DOHH2 (cell line): Measurements from ENCODE around the gene PORCN.

Experiments
- H3F3A ChIP-seq: fragments of 200-600 bp; sonication (generic), shearing (Covaris generic); 2 replicates; pipeline ENCODE4 v1.6.0; 2016; ENCODE audit warnings: antibody characterized with exemption, mild to moderate bottlenecking; ENCODE audit not compliant: control insufficient read depth, insufficient read depth
- H3K27ac ChIP-seq: fragments of 200-600 bp; sonication (generic); 2 replicates; pipeline ENCODE4 v1.5.1; 2014; ENCODE audit warnings: low read depth, mild to moderate bottlenecking, low read length, moderate library complexity
- H3K27me3 ChIP-seq: fragments of 200-600 bp; sonication (generic); 2 replicates; pipeline ENCODE4 v1.6.1; 2014; ENCODE audit warnings: mild to moderate bottlenecking, low read length, mixed read lengths; ENCODE audit not compliant: control insufficient read depth
- H3K36me3 ChIP-seq: fragments of 200-600 bp; sonication (generic); 2 replicates; pipeline ENCODE4 v1.6.1; 2014; ENCODE audit warnings: mild to moderate bottlenecking, low read length, moderate library complexity, mixed read lengths; ENCODE audit not compliant: control insufficient read depth
- H3K4me1 ChIP-seq: fragments of 200-600 bp; sonication (generic); 2 replicates; pipeline ENCODE4 v1.6.1; 2014; ENCODE audit warnings: mild to moderate bottlenecking, low read length, mixed read lengths; ENCODE audit not compliant: control insufficient read depth
- H3K4me2 ChIP-seq: fragments of 200-600 bp; sonication (generic); 2 replicates; pipeline ENCODE4 v1.6.0; 2014; ENCODE audit warnings: mild to moderate bottlenecking, low read length, moderate library complexity
- H3K4me3 ChIP-seq: fragments of 200-600 bp; sonication (generic); 2 replicates; pipeline ENCODE4 v1.5.1; 2014; ENCODE audit warnings: mild to moderate bottlenecking, low read length, mixed read lengths
- H3K79me2 ChIP-seq: fragments of 200-600 bp; sonication (generic); 2 replicates; pipeline ENCODE4 v1.6.1; 2014; ENCODE audit warnings: mild to moderate bottlenecking, low read length, mixed read lengths; ENCODE audit not compliant: control insufficient read depth
- H3K9me2 ChIP-seq: fragments of 200-600 bp; sonication (generic); replicated peaks from 2 replicates; pipeline ENCODE4 v1.6.1; 2014; ENCODE audit warnings: mild to moderate bottlenecking, low read length, mixed read lengths; ENCODE audit not compliant: control insufficient read depth
- H3K9me3 ChIP-seq: fragments of 200-600 bp; sonication (generic); 2 replicates; pipeline ENCODE4 v1.6.1; 2014; ENCODE audit warnings: antibody characterized with exemption, low read length, mixed read lengths; ENCODE audit not compliant: control insufficient read depth, insufficient read depth
- H4K20me1 ChIP-seq: fragments of 200-600 bp; sonication (generic); 2 replicates; pipeline ENCODE4 v1.6.0; 2014; ENCODE audit warnings: low read depth, mild to moderate bottlenecking, antibody characterized with exemption, low read length, moderate library complexity; ENCODE audit not compliant: control insufficient read depth, insufficient read depth
- CTCF ChIP-seq: fragments of 200-600 bp; sonication (generic); IDR thresholded peaks from one replicate; pipeline ENCODE4 v1.5.1; 2014; ENCODE audit warnings: antibody characterized with exemption, mild to moderate bottlenecking, low read depth, low read length; ENCODE audit not compliant: poor library complexity, severe bottlenecking
- EZH2phosphoT487 ChIP-seq: fragments of 200-600 bp; sonication (generic); IDR thresholded peaks from 2 replicates; pipeline ENCODE4 v1.6.1; 2017; ENCODE audit warnings: borderline replicate concordance, mild to moderate bottlenecking, antibody characterized with exemption, low read length, moderate library complexity, mixed read lengths

PORCN gene

GRCh38 chrX:48488034-48488433 is 20.8 kb upstream of the PORCN start:
- Histone ChIP-seq H3K9me2 (no peaks in the 10 kb centered on the region), H3K27ac (no peak overlapping the region), H3K4me1 (no peaks in the 10 kb centered on the region), H3K4me2 (no peak overlapping the region), H3K36me3 (peaks cover 13% of the 10 kb centered on the region), H4K20me1 (no peaks in the 10 kb centered on the region), H3K9me3 (no peaks in the 10 kb centered on the region), H3K27me3 (no peaks in the 10 kb centered on the region), H3K4me3 (no peak overlapping the region), H3F3A (no peaks in the 10 kb centered on the region), H3K79me2 (no peaks in the 10 kb centered on the region)
- TF ChIP-seq CTCF (no peak), EZH2phosphoT487 (no peak)

GRCh38 chrX:48489296-48489695 is 19.5 kb upstream of the PORCN start:
- Histone ChIP-seq H3K9me3 (no peaks in the 10 kb centered on the region), H3K36me3 (peaks cover 7% of the 10 kb centered on the region; the same call in 1 of the 2 replicates), H4K20me1 (no peaks in the 10 kb centered on the region), H3K79me2 (no peaks in the 10 kb centered on the region), H3K4me3 (no peak overlapping the region), H3K4me1 (no peaks in the 10 kb centered on the region), H3K27me3 (no peaks in the 10 kb centered on the region), H3K9me2 (no peaks in the 10 kb centered on the region), H3K27ac (no peak overlapping the region), H3K4me2 (no peak overlapping the region), H3F3A (no peaks in the 10 kb centered on the region)
- TF ChIP-seq EZH2phosphoT487 (no peak), CTCF (no peak)

GRCh38 chrX:48489892-48490291 is 18.9 kb upstream of the PORCN start:
- Histone ChIP-seq H3K4me1 (no peaks in the 10 kb centered on the region), H3F3A (no peaks in the 10 kb centered on the region), H3K4me2 (no peak overlapping the region), H4K20me1 (no peaks in the 10 kb centered on the region), H3K9me2 (no peaks in the 10 kb centered on the region), H3K4me3 (no peak overlapping the region), H3K9me3 (no peaks in the 10 kb centered on the region), H3K27ac (no peak overlapping the region), H3K36me3 (peaks cover 7% of the 10 kb centered on the region; the same call in 1 of the 2 replicates), H3K27me3 (no peaks in the 10 kb centered on the region), H3K79me2 (no peaks in the 10 kb centered on the region)
- TF ChIP-seq EZH2phosphoT487: no peak
- TF ChIP-seq CTCF: no peak
